ENCODE data around the gene SUMO2. TPM values are rescaled to one million over a fixed set of nuclear protein-coding genes. Genes with fewer than 3 reads are reported as not detected.

SUMO2 gene
- total RNA-seq, 1 experiment from 2014 or later, result 650 TPM

DNA sequence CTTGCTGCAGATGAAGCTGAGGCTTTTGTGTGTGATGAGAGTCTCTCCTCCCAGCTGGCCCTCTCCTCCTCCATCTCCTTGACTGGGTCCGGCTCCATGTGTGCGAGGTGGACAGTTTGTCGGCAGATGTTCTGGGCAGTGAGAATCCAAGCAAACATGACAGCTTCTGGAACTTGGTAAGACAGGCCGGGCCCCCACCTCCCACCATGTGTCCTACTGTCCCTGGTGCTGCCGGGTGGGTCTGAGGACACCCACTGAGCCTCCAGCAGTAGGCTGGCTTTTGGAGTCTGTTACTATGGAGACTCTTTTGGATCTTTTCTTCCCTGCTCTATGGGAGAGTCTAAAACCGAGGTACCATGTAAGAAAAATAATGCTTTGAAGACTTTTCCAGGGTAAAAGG lies 35.4 kb upstream of the SUMO2 start:
- POLR2A ChIA-PET, result interaction anchor here (0.5 kb wide), 1 partner anchor 19 kb away, joined by 3 read pairs; no protein-coding TSS in a partner anchor
- ATAC-seq (no peak), DNase-seq (ENCODE audit: low spot score) (no peak)
- Mint-ChIP-seq H3K4me1 (no peaks in the 10 kb centered on the region), H3K9me3 (no peaks in the 10 kb centered on the region), H3K27me3 (ENCODE audit: low read depth) (no peaks in the 10 kb centered on the region), H3K4me3 (no peak overlapping the region), H3K36me3 (peaks cover 59% of the 10 kb centered on the region), H3K27ac (no peak overlapping the region)
- CTCF ChIA-PET, result interaction anchor here (0.6 to 1.6 kb wide), 3 partner anchors 22 to 104 kb away, joined by 3 to 5 read pairs (median 4); partner anchors contain the start of gene MIF4GD
- TF ChIP-seq SMAD3 (CRISPR knock-in tag; IDR thresholded peaks at IDR 0.05; ENCODE audit: borderline replicate concordance) (no peak), TEAD1 (CRISPR knock-in tag; IDR thresholded peaks at IDR 0.05) (no peak), FOXJ3 (CRISPR knock-in tag; IDR thresholded peaks at IDR 0.05; ENCODE audit: borderline replicate concordance) (no peak), JAZF1 (CRISPR knock-in tag; IDR thresholded peaks at IDR 0.05) (no peak), CREM (CRISPR knock-in tag; IDR thresholded peaks at IDR 0.05) (no peak), ZNF219 (CRISPR knock-in tag; IDR thresholded peaks at IDR 0.05; ENCODE audit: borderline replicate concordance) (no peak), SMAD4 (CRISPR knock-in tag; IDR thresholded peaks at IDR 0.05) (no peak), GABPB1 (CRISPR knock-in tag; IDR thresholded peaks at IDR 0.05) (no peak)
- TF ChIP-seq, protein P1, sequence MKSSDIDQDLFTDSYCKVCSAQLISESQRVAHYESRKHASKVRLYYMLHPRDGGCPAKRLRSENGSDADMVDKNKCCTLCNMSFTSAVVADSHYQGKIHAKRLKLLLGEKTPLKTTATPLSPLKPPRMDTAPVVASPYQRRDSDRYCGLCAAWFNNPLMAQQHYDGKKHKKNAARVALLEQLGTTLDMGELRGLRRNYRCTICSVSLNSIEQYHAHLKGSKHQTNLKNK (CRISPR knock-in tag; IDR thresholded peaks at IDR 0.05), result no peak
- TF ChIP-seq, protein P2, sequence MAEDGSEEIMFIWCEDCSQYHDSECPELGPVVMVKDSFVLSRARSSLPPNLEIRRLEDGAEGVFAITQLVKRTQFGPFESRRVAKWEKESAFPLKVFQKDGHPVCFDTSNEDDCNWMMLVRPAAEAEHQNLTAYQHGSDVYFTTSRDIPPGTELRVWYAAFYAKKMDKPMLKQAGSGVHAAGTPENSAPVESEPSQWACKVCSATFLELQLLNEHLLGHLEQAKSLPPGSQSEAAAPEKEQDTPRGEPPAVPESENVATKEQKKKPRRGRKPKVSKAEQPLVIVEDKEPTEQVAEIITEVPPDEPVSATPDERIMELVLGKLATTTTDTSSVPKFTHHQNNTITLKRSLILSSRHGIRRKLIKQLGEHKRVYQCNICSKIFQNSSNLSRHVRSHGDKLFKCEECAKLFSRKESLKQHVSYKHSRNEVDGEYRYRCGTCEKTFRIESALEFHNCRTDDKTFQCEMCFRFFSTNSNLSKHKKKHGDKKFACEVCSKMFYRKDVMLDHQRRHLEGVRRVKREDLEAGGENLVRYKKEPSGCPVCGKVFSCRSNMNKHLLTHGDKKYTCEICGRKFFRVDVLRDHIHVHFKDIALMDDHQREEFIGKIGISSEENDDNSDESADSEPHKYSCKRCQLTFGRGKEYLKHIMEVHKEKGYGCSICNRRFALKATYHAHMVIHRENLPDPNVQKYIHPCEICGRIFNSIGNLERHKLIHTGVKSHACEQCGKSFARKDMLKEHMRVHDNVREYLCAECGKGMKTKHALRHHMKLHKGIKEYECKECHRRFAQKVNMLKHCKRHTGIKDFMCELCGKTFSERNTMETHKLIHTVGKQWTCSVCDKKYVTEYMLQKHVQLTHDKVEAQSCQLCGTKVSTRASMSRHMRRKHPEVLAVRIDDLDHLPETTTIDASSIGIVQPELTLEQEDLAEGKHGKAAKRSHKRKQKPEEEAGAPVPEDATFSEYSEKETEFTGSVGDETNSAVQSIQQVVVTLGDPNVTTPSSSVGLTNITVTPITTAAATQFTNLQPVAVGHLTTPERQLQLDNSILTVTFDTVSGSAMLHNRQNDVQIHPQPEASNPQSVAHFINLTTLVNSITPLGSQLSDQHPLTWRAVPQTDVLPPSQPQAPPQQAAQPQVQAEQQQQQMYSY (CRISPR knock-in tag; IDR thresholded peaks at IDR 0.05), result no peak
- TF ChIP-seq, protein P3, sequence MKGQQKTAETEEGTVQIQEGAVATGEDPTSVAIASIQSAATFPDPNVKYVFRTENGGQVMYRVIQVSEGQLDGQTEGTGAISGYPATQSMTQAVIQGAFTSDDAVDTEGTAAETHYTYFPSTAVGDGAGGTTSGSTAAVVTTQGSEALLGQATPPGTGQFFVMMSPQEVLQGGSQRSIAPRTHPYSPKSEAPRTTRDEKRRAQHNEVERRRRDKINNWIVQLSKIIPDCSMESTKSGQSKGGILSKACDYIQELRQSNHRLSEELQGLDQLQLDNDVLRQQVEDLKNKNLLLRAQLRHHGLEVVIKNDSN (CRISPR knock-in tag; IDR thresholded peaks at IDR 0.05), result no peak
- TF ChIP-seq, protein P4, sequence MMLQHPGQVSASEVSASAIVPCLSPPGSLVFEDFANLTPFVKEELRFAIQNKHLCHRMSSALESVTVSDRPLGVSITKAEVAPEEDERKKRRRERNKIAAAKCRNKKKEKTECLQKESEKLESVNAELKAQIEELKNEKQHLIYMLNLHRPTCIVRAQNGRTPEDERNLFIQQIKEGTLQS (CRISPR knock-in tag; conservative IDR thresholded peaks at IDR 0.05), result no peak
- TF ChIP-seq, protein P5, sequence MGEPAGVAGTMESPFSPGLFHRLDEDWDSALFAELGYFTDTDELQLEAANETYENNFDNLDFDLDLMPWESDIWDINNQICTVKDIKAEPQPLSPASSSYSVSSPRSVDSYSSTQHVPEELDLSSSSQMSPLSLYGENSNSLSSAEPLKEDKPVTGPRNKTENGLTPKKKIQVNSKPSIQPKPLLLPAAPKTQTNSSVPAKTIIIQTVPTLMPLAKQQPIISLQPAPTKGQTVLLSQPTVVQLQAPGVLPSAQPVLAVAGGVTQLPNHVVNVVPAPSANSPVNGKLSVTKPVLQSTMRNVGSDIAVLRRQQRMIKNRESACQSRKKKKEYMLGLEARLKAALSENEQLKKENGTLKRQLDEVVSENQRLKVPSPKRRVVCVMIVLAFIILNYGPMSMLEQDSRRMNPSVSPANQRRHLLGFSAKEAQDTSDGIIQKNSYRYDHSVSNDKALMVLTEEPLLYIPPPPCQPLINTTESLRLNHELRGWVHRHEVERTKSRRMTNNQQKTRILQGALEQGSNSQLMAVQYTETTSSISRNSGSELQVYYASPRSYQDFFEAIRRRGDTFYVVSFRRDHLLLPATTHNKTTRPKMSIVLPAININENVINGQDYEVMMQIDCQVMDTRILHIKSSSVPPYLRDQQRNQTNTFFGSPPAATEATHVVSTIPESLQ (CRISPR knock-in tag; IDR thresholded peaks at IDR 0.05), result no peak
- TF ChIP-seq, protein P6, sequence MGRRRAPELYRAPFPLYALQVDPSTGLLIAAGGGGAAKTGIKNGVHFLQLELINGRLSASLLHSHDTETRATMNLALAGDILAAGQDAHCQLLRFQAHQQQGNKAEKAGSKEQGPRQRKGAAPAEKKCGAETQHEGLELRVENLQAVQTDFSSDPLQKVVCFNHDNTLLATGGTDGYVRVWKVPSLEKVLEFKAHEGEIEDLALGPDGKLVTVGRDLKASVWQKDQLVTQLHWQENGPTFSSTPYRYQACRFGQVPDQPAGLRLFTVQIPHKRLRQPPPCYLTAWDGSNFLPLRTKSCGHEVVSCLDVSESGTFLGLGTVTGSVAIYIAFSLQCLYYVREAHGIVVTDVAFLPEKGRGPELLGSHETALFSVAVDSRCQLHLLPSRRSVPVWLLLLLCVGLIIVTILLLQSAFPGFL (CRISPR knock-in tag; IDR thresholded peaks at IDR 0.05; ENCODE audit: borderline replicate concordance), result no peak
- TF ChIP-seq, protein P7, sequence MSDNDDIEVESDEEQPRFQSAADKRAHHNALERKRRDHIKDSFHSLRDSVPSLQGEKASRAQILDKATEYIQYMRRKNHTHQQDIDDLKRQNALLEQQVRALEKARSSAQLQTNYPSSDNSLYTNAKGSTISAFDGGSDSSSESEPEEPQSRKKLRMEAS (CRISPR knock-in tag; IDR thresholded peaks at IDR 0.05), result no peak
- TF ChIP-seq, protein P8, sequence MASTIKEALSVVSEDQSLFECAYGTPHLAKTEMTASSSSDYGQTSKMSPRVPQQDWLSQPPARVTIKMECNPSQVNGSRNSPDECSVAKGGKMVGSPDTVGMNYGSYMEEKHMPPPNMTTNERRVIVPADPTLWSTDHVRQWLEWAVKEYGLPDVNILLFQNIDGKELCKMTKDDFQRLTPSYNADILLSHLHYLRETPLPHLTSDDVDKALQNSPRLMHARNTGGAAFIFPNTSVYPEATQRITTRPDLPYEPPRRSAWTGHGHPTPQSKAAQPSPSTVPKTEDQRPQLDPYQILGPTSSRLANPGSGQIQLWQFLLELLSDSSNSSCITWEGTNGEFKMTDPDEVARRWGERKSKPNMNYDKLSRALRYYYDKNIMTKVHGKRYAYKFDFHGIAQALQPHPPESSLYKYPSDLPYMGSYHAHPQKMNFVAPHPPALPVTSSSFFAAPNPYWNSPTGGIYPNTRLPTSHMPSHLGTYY (CRISPR knock-in tag; IDR thresholded peaks at IDR 0.05), result no peak
